Stimulated activated CD4-positive, alpha-beta T cell treated with anti-CD3 and anti-CD28 coated beads, Interleukin-12 subunit alpha, Interleukin-12 subunit beta, amount 100 ng/mL, for 24 hours (primary cell): ENCODE results near the gene B3GLCT.
"Not testable (repeated sequence)": the region's sequence is repeated elsewhere in the genome, so short reads cannot be mapped to it uniquely, and the experiment has no call there.

Experiments
- DNase-seq, 2 experiments: peaks; one replicate each; pipeline ENCODE4 v3.0.0-alpha.2; 2020; ENCODE audit warnings: low read depth in 2 of 2

B3GLCT gene

GRCh38 chr13:31278869-31279268 lies 79.1 kb downstream of the B3GLCT start:
- DNase-seq: no peak

GRCh38 chr13:31282741-31283455 lies 83.1 kb downstream of the B3GLCT start:
- no peak for DNase-seq

GRCh38 chr13:31286930-31287329 lies 87.2 kb downstream of the B3GLCT start:
- no peak for DNase-seq

- DNase-seq: no peak
Observed at GRCh38 chr13:31301119-31301518, 101.3 kb downstream of the B3GLCT start.

GRCh38 chr13:31310356-31310755 lies 110.6 kb downstream of the B3GLCT start:
- DNase-seq: no peak

- no peak for DNase-seq
Observed at GRCh38 chr13:31310786-31311185, 111.0 kb downstream of the B3GLCT start.

- no peak for DNase-seq
Observed at GRCh38 chr13:31311921-31312320, 112.1 kb downstream of the B3GLCT start.

- DNase-seq: no peak
Observed at GRCh38 chr13:31314961-31315360, 115.2 kb downstream of the B3GLCT start.

- no peak for DNase-seq
Observed at GRCh38 chr13:31320946-31321345, 121.2 kb downstream of the B3GLCT start.

- DNase-seq: no peak
Observed at GRCh38 chr13:31321457-31321856, 121.7 kb downstream of the B3GLCT start.

GRCh38 chr13:31322026-31322425 lies 122.3 kb downstream of the B3GLCT start:
- no peak for DNase-seq

- no peak for DNase-seq
Observed at GRCh38 chr13:31322702-31323405, 123.1 kb downstream of the B3GLCT start.

GRCh38 chr13:31327182-31327860 lies 127.5 kb downstream of the B3GLCT start:
- DNase-seq: no peak

GRCh38 chr13:31328549-31329235 lies 128.9 kb downstream of the B3GLCT start:
- DNase-seq: no peak

GRCh38 chr13:31330236-31330635 lies 130.5 kb downstream of the B3GLCT start:
- DNase-seq: no peak

GRCh38 chr13:31331068-31331467 lies 131.3 kb downstream of the B3GLCT start:
- DNase-seq: no peak

GRCh38 chr13:31334547-31334946 lies 134.8 kb downstream of the B3GLCT start:
- no peak for DNase-seq

GRCh38 chr13:31334994-31335557 lies 135.3 kb downstream of the B3GLCT start:
- DNase-seq: no peak

- DNase-seq: not testable (repeated sequence)
Observed at GRCh38 chr13:31339616-31340015, 139.8 kb downstream of the B3GLCT start.

- not testable (repeated sequence) for DNase-seq
Observed at GRCh38 chr13:31340848-31341247, 141.1 kb downstream of the B3GLCT start.

- DNase-seq: no peak
Observed at GRCh38 chr13:31346891-31347290, 147.1 kb downstream of the B3GLCT start.

- no peak for DNase-seq
Observed at GRCh38 chr13:31349156-31349555, 149.4 kb downstream of the B3GLCT start.
